ENCODE measurements around the gene PIK3R1. TPM values are rescaled to one million over a fixed set of nuclear protein-coding genes. Genes with fewer than 3 reads are reported as not detected.
A peak's percentile ranks its signal among the peaks of the same experiment; 100 is the strongest.

PIK3R1 gene
- total and polyA plus RNA-seq, 2 of the 4 experiments (the other 2 are of a cell fraction), result 2.4 to 9.3 TPM

GRCh38 chr5:68277431-68277830, 61.9 kb downstream of the PIK3R1 start:
- no peaks in the 10 kb centered on the region for H3K9me3 ChIP-seq (ENCODE audit: control insufficient read depth, insufficient read depth, low read length)
- H4K91ac ChIP-seq (ENCODE audit: insufficient read depth, low read depth, low read length), result no peak overlapping the region
- no peak overlapping the region for H2BK15ac ChIP-seq (ENCODE audit: low read depth, low read length)
- H3K18ac ChIP-seq (ENCODE audit: low read depth, low read length), result no peak overlapping the region
- H3K36me3 ChIP-seq (ENCODE audit: control insufficient read depth, insufficient read depth, low read length), result peaks cover 17% of the 10 kb centered on the region
- whole genome bisulfite sequencing, 2 experiments (ENCODE audit: extremely low coverage in 2 of 2, insufficient read length in 1 of 2), result no CpG with 5 or more reads among the region's 5 CpGs
- no peak overlapping the region for H3K27ac ChIP-seq (ENCODE audit: insufficient read depth, low read length)
- in situ Hi-C loops (cut with MboI; ENCODE audit: low sequenced_read_pairs) (no loop called here), dilution Hi-C loops (cut with HindIII; ENCODE audit: low sequenced_read_pairs, unreplicated experiment) (no loop called here), intact Hi-C loops (cut with micrococcal nuclease) (no loop called here)
- H2BK120ac ChIP-seq (ENCODE audit: low read depth, low read length), result no peak overlapping the region
- no peak; the same call in 1 of the 2 replicates for ATAC-seq (ENCODE audit: low read depth)
- ChIA-PET POLR2A (ENCODE audit: unreplicated experiment) (no interaction called here), CTCF (no interaction called here)
- H3K27me3 ChIP-seq (ENCODE audit: control insufficient read depth, insufficient read depth, low read length), result no peaks in the 10 kb centered on the region
- H2AK9ac ChIP-seq (replicated peaks; ENCODE audit: low read depth, low read length, poor library complexity), result no peak overlapping the region
- BruUV-seq (replicated peaks), result no TSS peak
- TF ChIP-seq CEBPB (IDR thresholded peaks at IDR 0.05; ENCODE audit: low read depth, low read length), result no peak
- no peak for TF ChIP-seq FOS (IDR thresholded peaks at IDR 0.05; ENCODE audit: low read depth, low read length)
- TF ChIP-seq CHD1 (IDR thresholded peaks at IDR 0.05; ENCODE audit: low read depth, low read length), result no peak
- TF ChIP-seq CTCF (conservative IDR thresholded peaks at IDR 0.05; ENCODE audit: low read depth, low read length), result no peak
- no peak for TF ChIP-seq RCOR1 (IDR thresholded peaks at IDR 0.05; ENCODE audit: insufficient replicate concordance, low read length)
- no peak for TF ChIP-seq MXI1 (IDR thresholded peaks at IDR 0.05; ENCODE audit: borderline replicate concordance, low read depth, low read length)
- no peak for TF ChIP-seq BHLHE40 (IDR thresholded peaks at IDR 0.05; ENCODE audit: low read depth, low read length)
- no peak for TF ChIP-seq RAD21 (IDR thresholded peaks at IDR 0.05; ENCODE audit: low read length)
- TF ChIP-seq RFX5 (IDR thresholded peaks at IDR 0.05; ENCODE audit: low read depth, low read length), result no peak
- TF ChIP-seq MAFK (IDR thresholded peaks at IDR 0.05; ENCODE audit: low read depth, low read length), result no peak
- no peak for TF ChIP-seq NFE2L2 (IDR thresholded peaks at IDR 0.05; ENCODE audit: low read depth, low read length)
- TF ChIP-seq POLR2A (IDR thresholded peaks at IDR 0.05; ENCODE audit: low read depth, low read length), result no peak
- no peak for TF ChIP-seq MAZ (IDR thresholded peaks at IDR 0.05; ENCODE audit: borderline replicate concordance, low read depth, low read length)
- no peak for TF ChIP-seq USF2 (IDR thresholded peaks at IDR 0.05; ENCODE audit: low read depth, low read length)
- H3K4me2 ChIP-seq (ENCODE audit: low read depth, low read length), result no peak overlapping the region
- H3K9me1 ChIP-seq (ENCODE audit: insufficient read depth, low read length), result peaks cover 8% of the 10 kb centered on the region
- no peak overlapping the region for H2AFZ ChIP-seq (replicated peaks; ENCODE audit: low read length, poor library complexity)
- H3K4me1 ChIP-seq (ENCODE audit: control insufficient read depth, insufficient read depth, low read length), result no peaks in the 10 kb centered on the region
- H3K56ac ChIP-seq (ENCODE audit: extremely low read depth, insufficient read depth, low read length), result no peak overlapping the region
- H4K8ac ChIP-seq (ENCODE audit: low read depth in 2 of 2, low read length in 2 of 2), result no peak overlapping the region
- no peak overlapping the region for H2BK5ac ChIP-seq (ENCODE audit: low read depth, low read length, poor library complexity, severe bottlenecking)
- no peak overlapping the region; the same call in 1 of the 2 replicates for H3K14ac ChIP-seq (replicated peaks; ENCODE audit: low read depth, low read length)
- H2AK5ac ChIP-seq (ENCODE audit: low read depth, low read length), result no peak overlapping the region
- H3K4ac ChIP-seq (ENCODE audit: low read depth, low read length), result no peak overlapping the region
- H3K4me3 ChIP-seq (ENCODE audit: insufficient read depth, low read depth, low read length), result no peak overlapping the region
- no peak overlapping the region for H4K5ac ChIP-seq (ENCODE audit: low read depth, low read length)
- peaks cover 3 to 10% of the 10 kb centered on the region in 2 experiments; a peak in 2 of 4 replicates for H3K79me1 ChIP-seq (ENCODE audit: low read depth in 1 of 2, low read length in 2 of 2)
- no peak overlapping the region for H3K9ac ChIP-seq (ENCODE audit: low read depth, low read length)
- H2BK20ac ChIP-seq (ENCODE audit: low read depth, low read length), result no peak overlapping the region
- no peaks in the 10 kb centered on the region for H4K20me1 ChIP-seq (ENCODE audit: insufficient read depth, low read length)
- H3K23ac ChIP-seq (ENCODE audit: low read depth, low read length), result no peak overlapping the region
- peak; percentile 77 for DNase-seq
